RWPE2 (cell line): ENCODE results near the gene PLCB4.

Experiments
- ATAC-seq: fragments of 200-7000 bp; cut with Tn5 transposase; 3 replicates; pipeline ENCODE4 v1.9.1; 2021; ENCODE audit warnings: low read depth
- DNase-seq: peaks from one replicate; pipeline ENCODE4 v3.0.0-alpha.2; 2020; ENCODE audit warnings: low spot score
- H3K27ac ChIP-seq: fragments of 450-650 bp; 2 replicates; pipeline ENCODE4 v1.5.1; 2017; ENCODE audit warnings: mild to moderate bottlenecking; ENCODE audit not compliant: poor library complexity, severe bottlenecking
- H3K27me3 ChIP-seq: fragments of 250-450 bp; sonication (Bioruptor Pico); 2 replicates; pipeline ENCODE4 v1.5.1; 2021; ENCODE audit warnings: mild to moderate bottlenecking, moderate library complexity; ENCODE audit not compliant: insufficient read depth, poor library complexity, severe bottlenecking
- H3K36me3 ChIP-seq: fragments of 250-450 bp; sonication (Bioruptor Pico); 2 replicates; pipeline ENCODE4 v1.5.1; 2020; ENCODE audit warnings: low read depth, mild to moderate bottlenecking, moderate library complexity
- H3K4me1 ChIP-seq: fragments of 250-450 bp; sonication (Bioruptor Pico); 2 replicates; pipeline ENCODE4 v1.5.1; 2021; ENCODE audit warnings: mild to moderate bottlenecking, moderate library complexity; ENCODE audit not compliant: insufficient read depth, poor library complexity, severe bottlenecking
- H3K4me3 ChIP-seq: fragments of 250-450 bp; sonication (Bioruptor Pico); 2 replicates; pipeline ENCODE4 v1.5.1; 2021; ENCODE audit warnings: mild to moderate bottlenecking, moderate library complexity; ENCODE audit not compliant: severe bottlenecking
- H3K9me3 ChIP-seq: fragments of 250-450 bp; sonication (Bioruptor Pico); 2 replicates; pipeline ENCODE4 v1.5.1; 2021; ENCODE audit warnings: mild to moderate bottlenecking, moderate library complexity; ENCODE audit not compliant: severe bottlenecking
- CTCF ChIP-seq: fragments of 450-650 bp; IDR thresholded peaks from one replicate; pipeline ENCODE4 v1.5.1; 2017; ENCODE audit warnings: mild to moderate bottlenecking, moderate library complexity; ENCODE audit not compliant: poor library complexity, severe bottlenecking

The PLCB4 gene

DNA sequence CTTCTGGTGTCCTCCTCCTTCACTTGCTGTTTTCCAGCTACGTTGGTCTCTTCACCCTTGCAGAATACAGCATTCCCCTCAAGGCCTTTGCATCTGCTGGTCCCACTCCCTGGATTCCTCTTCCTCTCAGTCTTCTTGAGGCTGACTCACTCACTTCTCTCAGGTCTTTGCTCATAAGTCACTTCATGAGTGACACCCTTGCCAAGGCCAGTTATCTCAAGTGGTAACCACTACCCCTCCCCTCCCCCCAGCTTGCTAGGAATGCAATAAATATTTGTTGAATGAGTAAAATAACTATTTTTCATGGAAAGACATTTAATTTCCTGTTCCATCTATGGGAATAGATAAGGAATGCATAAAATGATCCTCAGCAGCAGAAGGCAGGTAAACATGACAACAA is 131.7 kb downstream of the PLCB4 start:
- H3K4me1 ChIP-seq: peaks cover 49% of the 10 kb centered on the region
- peak; percentile 89 for DNase-seq
- no peaks in the 10 kb centered on the region for H3K9me3 ChIP-seq
- H3K27me3 ChIP-seq: no peaks in the 10 kb centered on the region
- H3K4me3 ChIP-seq: no peak overlapping the region
- H3K27ac ChIP-seq: peak overlapping the region; percentile 96
- no peaks in the 10 kb centered on the region for H3K36me3 ChIP-seq
- peak; percentile 93 for ATAC-seq
- no peak for TF ChIP-seq CTCF

GRCh38 chr20:9202420-9203080 is 133.7 kb downstream of the PLCB4 start:
- no peaks in the 10 kb centered on the region for H3K27me3 ChIP-seq
- peak overlapping the region; percentile 96 for H3K27ac ChIP-seq
- DNase-seq (no peak), ATAC-seq (no peak)
- no peaks in the 10 kb centered on the region for H3K36me3 ChIP-seq
- no peaks in the 10 kb centered on the region for H3K9me3 ChIP-seq
- TF ChIP-seq CTCF: no peak
- no peak overlapping the region for H3K4me3 ChIP-seq
- peaks cover 52% of the 10 kb centered on the region for H3K4me1 ChIP-seq

DNA sequence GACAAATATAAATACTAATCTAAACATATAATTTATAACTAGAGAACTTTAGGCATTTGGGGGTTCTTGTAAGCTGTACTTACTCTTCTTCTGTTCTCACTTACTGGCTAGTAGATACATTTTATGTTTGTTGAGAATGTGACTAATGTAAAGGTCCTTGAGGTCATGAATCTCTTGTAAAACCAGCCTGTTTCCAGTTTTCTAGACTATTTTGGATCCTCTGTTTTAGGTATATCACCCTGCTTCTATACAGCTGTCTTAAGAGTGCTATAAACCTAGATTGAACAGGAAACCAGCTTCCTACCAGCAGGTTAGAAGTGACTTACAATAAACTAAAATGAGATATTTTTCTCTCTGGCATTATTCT is 134.2 kb downstream of the PLCB4 start:
- Histone ChIP-seq H3K27me3 (no peaks in the 10 kb centered on the region), H3K27ac (peak overlapping the region; percentile 96), H3K36me3 (no peaks in the 10 kb centered on the region), H3K4me1 (peaks cover 50% of the 10 kb centered on the region), H3K9me3 (no peaks in the 10 kb centered on the region), H3K4me3 (no peak overlapping the region)
- ATAC-seq (no peak), DNase-seq (no peak)
- no peak for TF ChIP-seq CTCF

DNA sequence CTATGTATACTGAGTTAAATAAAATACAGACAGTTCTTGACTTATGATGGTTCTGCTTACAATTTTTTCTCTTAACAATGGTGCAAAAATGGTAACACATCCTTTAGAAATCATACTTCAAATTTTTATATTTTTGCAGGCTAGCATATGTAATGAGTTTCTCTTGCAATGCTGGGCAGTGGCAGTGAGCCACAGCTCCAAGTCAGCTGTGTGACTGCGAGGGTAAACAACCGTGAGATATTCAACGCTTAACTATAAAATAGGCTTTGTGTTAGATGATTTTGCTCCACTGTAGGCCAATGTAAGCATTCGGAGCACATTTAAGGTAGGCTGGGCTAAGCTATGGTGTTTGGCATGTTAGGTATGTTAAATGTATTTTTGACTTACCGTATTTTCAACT is 136.1 kb downstream of the PLCB4 start:
- no peaks in the 10 kb centered on the region for H3K27me3 ChIP-seq
- no peak for TF ChIP-seq CTCF
- DNase-seq (no peak), ATAC-seq (no peak)
- H3K4me1 ChIP-seq: peaks cover 38% of the 10 kb centered on the region
- H3K9me3 ChIP-seq: no peaks in the 10 kb centered on the region
- H3K4me3 ChIP-seq: no peak overlapping the region
- H3K27ac ChIP-seq: peak overlapping the region; percentile 96
- H3K36me3 ChIP-seq: no peaks in the 10 kb centered on the region

- peak overlapping the region; percentile 96 for H3K27ac ChIP-seq
- no peaks in the 10 kb centered on the region for H3K36me3 ChIP-seq
- H3K9me3 ChIP-seq: no peaks in the 10 kb centered on the region
- H3K4me3 ChIP-seq: no peak overlapping the region
- no peak for ATAC-seq
- DNase-seq: no peak
- no peaks in the 10 kb centered on the region for H3K27me3 ChIP-seq
- no peak for TF ChIP-seq CTCF
- peaks cover 23% of the 10 kb centered on the region for H3K4me1 ChIP-seq
Observed at GRCh38 chr20:9206486-9206885, 137.6 kb downstream of the PLCB4 start.
